Sigmoid colon (tissue), 4 donors: ENCODE measurements around the gene RAB37.

Experiments
- CTCF ChIP-seq, 4 experiments: fragments of 450-650 bp in 3 of 4; fragments of 200-600 bp in 1 of 4; IDR thresholded peaks; one replicate each; pipeline ENCODE4 v1.5.1; 2016 to 2019; ENCODE audit warnings: antibody characterized with exemption in 4 of 4, mild to moderate bottlenecking in 3 of 4, moderate library complexity in 2 of 4
- EP300 ChIP-seq, 4 donors: sonication (generic); formaldehyde crosslinking; IDR thresholded peaks; one replicate each; pipeline ENCODE4 v1.6.1; 2017; ENCODE audit warnings: antibody characterized with exemption in 4 of 4
- POLR2A ChIP-seq, 2 donors: fragments of 450-650 bp; IDR thresholded peaks; one replicate each; pipeline ENCODE4 v1.6.1; 2016; ENCODE audit warnings: antibody characterized with exemption in 2 of 2, mild to moderate bottlenecking in 2 of 2, moderate library complexity in 2 of 2

- no peak for TF ChIP-seq EP300 (IDR thresholded peaks at IDR 0.05)
- TF ChIP-seq CTCF (IDR thresholded peaks at IDR 0.05): no peak
- no peak for TF ChIP-seq POLR2A (IDR thresholded peaks at IDR 0.05)
Measured at GRCh38 chr17:74702116-74702871, 34.8 kb upstream of the RAB37 start.
